Renal cortex interstitium (tissue), 11 donors: ENCODE results near the gene PRIMA1. TPM values are rescaled to one million over a fixed set of nuclear protein-coding genes. Genes with fewer than 3 reads are reported as not detected.

ENCODE experiments used
- DNase-seq, 11 donors: peaks; one replicate each; pipeline ENCODE4 v3.0.0-alpha.2; 2013; ENCODE audit warnings: low read depth in 9 of 11, low spot score in 4 of 11; ENCODE audit errors: extremely low read depth in 1 of 11
- polyA plus RNA-seq, 3 donors: library from polyadenylated mRNA; unstranded; fragments of 120-200 nt; gene quantifications; one replicate each; pipeline ENCODE4 v1.2.1, GENCODE V29; 2013; ENCODE audit not compliant: insufficient read length in 3 of 3

The PRIMA1 gene
- polyA plus RNA-seq, 3 donors = 1.00 to 1.4 (median 1.1) TPM

DNA sequence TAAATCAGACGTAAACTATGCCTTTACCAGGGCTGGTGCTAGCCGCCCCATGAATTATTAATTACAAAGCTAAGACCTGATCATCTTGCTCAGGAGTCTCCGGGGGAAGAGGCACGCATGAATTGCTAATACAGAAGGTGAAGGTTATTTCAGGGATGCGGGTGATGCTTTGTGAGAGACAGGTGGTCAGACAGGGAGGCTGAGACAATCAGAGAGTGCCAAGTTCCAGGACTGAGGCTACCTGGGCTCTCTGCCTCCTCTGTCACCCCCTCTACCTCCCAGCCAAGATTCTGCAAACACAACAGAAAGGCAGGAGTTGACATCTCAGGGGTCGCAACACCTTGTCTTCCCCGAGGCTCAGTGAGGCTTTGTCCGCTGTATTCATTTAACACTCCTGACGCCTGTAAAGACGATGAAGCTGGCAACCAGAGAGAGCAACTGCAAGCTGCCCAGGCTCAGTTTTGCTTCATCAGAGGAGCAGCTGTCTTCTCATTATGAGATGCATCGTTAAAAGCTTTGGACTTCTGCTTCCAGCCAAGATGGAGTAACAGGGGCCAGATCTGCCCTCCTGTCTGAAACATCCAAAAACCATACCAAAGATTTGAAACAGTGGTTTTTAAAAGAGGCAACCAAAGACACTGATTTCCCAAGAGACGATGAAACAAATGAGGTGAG is 46.6 kb downstream of the PRIMA1 start:
- no peak for DNase-seq

DNA sequence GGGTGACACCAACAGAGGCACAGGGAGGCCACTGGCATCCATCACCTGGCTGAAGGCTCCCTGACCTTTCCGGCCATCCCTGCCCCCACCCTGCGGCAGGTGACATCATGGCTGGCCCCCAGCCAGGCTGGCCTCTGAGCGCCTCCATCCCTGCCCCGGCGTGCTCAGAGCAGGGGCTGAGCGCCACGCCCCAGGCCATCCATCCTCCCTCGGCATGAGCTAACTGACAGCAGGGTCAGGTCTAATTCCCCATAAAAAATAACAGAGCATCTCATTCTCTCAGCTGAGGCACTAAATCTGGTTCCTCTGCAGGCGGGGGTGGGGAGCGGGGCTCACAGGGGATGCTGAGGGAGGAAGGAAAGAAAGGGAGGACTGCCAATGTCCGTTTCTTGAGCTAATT is 50.7 kb downstream of the PRIMA1 start:
- DNase-seq = no peak

DNA sequence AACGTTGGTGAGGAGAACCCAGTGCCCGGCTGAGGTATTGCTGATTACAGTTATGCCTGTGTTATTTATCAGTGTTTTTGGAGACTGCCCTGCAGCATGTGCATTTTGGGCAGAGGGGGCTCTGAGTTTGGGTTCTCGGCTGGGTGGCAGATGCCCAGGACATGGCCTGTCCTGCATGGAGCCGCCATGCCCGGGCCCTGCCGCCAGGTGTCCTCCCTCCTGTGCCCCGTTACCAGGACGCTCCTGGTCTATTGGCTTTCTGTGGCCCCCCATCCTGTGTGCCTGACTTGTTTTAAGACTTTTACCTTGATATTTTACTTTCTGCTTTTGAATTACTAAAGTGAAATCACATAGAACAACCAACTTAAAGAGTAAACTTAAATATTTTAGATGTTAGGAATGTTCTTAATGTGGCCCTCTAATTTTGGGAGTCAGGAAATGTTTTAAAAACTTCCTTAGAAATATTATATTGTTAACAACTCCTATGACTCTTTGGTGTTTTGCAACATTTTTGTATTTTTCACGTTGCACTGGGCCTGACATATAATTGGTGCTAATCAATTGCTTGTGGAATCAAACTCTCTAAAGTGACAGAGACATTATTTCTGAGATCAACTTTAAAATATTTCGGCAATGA is 51.8 kb downstream of the PRIMA1 start:
- DNase-seq = no peak

DNA sequence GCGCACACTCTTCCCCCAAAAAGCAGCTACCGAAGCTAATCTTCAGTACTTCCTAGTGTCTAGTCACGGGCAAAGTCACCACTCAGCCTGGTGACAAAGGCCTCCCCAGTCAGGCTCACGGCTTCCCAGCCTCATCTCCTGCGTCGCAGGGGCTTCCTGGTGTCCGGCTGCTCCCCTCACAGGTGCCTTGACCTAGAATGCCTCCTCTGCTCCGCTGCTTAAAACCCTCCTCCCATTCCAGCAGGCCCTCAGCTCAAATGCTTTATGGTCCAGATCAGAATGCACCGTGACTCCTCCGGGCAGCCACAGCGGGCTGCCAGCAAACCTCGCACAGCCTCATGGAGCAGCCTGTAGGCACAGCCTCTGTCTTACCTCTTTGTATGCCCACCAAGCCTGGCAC is 53.1 kb downstream of the PRIMA1 start:
- DNase-seq = peak in 3 of 11 donors; percentile 19 to 42 (median 28)

DNA sequence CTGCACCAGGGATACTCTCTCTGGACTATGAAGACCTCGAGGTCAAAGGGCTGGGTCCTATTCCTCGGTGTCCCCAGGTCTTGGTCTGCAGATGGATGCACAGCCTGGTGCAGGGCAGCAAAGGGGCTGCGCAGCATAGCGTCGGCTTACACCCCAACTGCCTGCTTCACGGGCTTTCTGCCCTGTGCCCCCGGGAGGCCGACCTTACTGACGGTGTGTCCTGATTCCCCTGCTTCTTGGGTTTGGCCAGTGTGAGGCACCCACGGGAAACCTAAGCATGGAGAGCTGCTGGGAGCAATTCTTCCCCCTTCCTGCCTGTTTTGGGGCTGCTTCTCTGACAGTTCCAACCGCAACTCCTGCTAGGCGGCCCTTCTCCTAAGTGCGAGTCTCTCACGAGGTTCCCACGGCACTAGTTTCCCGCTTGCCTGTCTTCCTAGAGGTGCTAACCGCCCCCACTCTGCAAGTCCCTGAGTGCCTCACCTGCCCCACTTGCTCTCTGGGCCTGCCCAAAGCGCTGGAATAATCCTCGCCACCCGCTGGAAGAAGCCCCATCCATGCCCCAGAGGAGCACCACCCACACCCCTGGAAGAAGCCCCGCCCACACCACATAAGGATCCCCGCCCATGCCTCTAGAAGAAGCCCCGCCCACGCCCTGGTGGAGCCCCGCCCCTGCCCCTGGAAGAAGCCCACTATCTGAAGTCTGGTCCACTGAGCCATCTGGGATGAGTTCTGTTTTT is 54.0 kb downstream of the PRIMA1 start:
- DNase-seq = no peak

DNA sequence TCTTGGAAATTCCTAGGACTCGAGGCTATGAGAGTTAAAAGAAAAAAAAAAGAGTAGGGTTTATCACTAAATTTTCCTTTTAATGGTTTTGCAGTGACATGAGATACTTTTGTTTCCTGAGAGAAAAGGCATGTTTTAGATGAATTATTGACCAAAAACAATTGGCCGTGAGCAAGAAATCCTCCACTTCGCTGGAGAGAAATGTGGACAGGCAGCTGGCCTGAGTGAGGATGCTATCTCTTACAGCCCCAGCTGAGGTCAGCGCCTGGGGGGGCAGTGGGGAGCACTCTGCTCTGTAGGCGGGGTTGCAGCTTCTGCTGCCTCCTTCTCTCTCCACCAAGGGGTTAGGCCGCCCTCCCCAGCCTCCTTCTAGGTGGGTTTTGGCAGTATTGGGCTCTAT is 54.7 kb downstream of the PRIMA1 start:
- DNase-seq = no peak

DNA sequence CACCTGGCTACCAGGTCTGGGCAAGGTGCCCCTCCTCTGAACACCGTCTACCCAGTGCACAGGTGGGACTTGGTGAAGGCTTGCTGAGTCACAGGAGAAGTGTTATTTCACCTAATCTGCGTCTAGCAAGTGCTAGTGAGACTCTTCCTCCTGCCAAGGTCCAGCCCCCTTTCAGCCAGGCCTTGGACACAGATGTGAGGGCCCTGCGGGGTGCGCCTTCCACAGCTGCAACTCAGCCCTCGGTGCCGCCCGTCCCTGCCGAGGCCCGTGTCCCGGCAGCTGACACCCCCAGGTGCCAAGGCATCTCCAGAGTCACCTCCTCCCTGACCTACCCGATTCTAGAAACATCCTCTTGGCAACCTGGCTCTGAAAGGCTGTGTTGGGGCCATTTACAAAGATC is 55.1 kb downstream of the PRIMA1 start:
- DNase-seq = no peak

DNA sequence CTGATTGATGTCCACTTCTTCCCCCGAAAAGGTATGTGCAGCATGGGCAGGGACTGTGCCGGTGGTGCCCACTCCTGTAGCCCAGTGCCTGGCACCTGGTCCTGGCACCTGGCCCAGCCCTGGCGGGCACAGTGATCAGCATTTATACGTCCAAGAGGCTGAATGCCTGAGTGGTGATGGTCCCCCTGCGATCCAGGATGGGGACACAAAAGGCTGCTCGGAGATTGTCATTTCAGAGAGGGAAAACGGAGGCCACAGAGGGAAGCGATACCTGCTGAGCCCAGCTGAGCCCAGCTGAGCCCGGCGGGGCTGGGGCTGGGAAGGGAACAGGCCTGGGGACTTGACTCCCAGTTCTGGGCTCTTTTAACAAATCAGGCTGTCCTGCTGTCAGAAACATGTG is 55.8 kb downstream of the PRIMA1 start:
- no peak for DNase-seq

DNA sequence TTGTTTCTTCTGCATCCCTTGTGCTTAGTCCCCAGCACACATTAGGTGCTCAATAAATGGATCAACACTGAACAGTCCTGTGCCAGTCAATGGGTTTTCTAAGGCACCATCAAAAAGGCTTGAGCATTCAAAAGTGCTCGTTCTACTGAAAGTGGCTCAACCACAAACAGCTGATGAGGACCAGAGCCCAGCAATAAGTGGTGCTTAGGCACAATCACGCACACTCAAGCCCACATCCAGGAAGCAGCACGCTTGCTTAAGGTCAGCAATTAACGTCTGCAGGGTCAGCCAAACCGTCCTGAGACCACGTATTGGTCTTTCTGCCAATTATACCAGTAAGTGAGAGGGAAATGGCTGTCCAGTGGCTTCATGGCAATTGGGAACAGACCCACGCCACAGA is 56.5 kb downstream of the PRIMA1 start:
- no peak for DNase-seq

DNA sequence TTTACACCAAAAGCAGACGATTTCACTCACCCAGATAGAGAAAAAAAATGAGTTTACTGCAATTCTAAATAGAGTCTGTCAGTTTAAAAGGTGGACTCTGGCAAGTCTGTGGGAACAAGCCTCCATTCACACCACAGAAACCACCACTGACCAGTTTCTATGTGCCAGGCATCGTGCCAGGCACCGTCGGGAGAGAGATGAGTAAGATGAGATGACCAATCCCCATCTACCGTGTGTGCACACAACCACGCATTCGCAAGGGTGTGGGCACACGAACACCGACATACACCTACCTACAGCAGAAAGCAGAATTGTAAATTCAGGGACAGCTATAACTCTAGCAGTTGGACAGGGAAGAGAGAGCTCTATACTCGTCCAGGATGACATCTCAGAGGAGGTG is 58.3 kb downstream of the PRIMA1 start:
- no peak for DNase-seq

DNA sequence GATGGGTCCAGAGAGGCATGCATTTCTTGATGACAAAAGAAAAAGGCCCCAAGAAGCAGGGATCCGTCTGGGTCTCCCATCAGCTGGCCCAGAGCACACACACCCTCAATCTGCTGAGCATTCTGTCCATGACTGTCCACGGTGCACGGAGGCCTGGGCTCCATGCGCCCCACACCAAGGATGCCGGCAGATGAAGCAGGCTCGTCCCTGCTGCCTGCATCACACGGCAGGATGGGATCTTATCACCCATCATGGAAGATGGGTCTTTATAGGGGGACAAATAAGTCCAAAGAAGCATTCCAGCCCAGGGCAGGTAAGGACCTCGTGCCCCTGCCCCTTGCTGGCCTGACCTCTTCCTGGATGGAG is 59.7 kb downstream of the PRIMA1 start:
- no peak for DNase-seq

DNA sequence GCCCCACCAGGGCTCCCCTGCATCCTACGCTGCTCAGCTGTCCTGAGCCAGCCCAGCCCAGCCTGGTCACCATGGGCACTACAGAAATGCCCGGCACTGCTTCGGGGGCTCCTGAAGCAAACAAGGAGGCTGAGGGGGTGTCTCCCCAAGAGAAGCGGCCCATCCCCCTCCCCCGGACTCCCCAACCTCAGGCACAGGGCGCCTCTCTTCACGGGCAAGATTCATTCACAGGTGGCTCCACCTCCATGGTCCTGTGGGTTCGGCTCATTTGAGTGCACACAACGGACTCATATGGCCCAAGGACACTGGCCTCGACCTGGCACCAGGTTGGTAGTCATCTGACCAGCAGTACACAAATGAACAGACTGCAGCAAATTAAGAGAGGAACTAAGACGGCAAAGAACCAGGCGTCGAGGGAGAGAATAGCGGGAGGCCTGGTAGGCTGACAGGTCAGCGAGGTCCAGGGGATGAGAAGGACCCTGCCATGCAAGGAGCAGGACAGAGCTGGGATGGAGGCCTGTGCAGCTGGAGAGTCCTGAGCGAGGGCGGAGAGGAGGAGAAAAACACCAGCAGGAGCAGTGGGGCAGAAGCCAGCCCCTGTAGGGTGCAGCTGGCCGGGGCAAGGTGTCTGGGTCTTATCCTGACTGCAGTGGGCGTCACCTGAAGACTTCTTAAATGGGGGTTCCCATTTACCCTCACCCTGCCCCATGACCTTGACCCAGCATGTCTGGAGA is 60.2 kb downstream of the PRIMA1 start:
- DNase-seq = no peak

DNA sequence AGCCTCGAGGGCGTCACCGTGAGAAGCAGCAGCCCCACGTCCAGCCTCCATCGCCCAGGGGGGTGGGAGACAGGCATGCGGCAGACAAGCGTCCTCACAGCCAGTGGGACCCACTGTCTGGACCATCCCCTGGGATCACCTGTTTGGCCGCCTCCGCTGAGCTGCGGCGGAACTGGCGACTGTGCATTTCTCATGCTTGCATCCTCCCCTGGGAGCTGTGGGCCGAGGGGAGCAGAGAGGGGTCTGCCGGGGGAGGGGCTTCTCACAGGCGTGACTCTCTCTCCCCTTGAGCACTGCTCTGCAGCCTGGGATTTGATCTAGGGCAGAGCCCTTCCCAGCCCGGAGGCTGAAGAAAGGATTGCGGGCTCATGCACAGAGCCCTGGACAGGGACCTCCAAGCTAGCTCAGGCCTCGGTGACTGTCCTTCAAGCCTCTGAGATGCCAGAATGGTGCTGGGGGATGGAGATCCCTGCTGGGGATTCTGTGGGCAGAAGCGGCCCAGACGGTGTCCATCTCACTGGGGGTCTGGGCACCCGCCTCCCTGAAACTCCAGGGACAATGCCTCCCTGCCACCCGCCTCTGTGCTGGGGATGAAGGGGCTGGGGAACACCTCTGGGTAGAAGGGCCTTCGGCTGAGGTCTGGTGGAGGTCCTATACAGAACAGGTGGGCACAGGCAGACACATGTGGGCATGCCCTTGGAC is 61.1 kb downstream of the PRIMA1 start:
- no peak for DNase-seq

DNA sequence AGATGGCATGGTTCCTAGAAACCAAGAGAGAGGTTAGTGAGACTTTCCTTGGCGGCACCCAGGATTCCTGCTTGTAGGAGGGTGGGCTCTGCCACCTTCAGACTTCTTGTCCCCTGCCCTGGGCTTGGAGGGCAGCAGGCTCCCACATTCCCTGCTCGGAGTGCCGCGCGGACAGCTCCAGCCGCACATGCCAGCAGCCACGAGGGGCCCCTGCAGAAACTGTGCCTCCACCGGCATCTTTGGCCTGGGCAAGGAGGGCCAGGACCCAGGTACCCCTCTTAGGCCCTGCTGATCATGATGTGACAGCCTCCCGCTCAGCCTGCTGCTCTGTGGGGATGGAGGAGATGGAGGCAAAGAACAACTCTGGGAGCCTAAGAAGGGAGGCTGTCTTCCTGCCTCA is 62.3 kb downstream of the PRIMA1 start:
- DNase-seq = no peak

DNA sequence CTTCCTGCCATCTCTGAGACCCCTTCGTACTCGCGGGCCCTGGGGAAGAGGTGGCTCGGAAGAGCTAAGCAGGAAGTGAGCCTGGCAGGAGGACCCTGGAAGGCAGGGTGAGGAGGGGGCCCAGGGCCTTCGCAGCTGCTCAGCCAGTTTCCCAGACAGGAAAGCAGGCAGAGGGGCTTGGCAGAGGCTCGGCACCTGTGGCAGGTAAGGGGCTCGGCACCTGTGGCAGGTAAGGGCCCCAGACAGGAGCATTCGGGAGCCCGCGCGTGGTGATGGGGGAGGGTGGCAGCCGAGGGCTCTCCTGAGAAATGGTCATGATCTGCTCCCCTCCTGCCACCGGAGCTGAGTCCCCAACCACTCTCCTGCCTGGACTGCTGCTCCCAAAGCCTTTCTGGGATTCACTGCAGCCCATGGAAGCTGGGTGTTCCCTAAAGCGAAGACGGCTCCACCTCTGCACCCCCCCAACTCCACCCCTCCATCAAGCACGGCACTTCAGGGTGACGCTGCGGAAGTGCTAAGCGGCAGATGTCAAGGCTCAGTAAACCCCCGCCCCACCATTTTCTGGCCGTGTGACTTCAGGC is 63.2 kb downstream of the PRIMA1 start:
- no peak for DNase-seq

DNA sequence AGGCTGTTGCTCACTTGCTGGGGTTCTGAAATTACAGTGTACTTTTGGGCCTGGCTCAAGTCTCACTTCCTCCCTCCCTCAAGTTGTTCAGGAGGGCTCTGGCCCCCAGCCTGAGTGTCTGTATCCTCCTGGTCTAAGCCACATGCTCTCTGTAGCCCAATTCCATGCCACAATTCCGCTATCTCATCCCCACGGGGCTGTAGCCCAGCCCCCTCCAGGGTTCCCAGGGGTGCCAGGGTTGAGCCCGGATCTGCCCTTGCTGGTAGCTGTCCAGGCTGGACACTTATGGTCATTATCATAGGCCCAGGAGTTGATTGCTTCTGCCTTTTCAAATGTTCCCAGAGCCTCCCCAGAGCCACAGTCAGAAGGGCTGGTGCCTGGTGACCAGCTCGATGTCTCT is 65.3 kb downstream of the PRIMA1 start:
- no peak for DNase-seq

DNA sequence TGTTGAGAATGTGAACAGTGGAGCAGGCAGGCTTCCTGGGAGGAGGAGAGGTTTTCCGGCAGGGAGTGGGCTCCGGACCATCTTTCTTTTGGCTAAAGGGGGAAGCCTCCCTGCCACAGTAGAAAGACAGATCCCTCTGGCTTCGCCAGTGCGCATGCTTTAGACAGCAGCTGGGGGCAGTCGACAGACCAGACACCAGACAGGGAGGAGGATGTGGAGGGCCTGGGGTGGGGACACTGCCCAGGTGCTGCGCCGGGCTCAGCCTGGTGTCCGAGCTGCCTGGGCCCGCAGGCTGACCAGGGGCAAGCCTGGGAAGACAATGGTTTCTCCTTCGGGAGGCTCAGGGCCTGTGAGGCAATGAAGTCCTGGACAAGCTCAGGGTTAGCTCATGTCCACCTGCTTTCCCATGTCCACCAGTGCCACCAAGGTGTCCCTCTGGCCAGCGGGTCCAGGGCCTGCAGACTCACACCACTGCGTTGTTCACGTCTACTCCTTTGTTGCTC is 67.3 kb downstream of the PRIMA1 start:
- no peak for DNase-seq

DNA sequence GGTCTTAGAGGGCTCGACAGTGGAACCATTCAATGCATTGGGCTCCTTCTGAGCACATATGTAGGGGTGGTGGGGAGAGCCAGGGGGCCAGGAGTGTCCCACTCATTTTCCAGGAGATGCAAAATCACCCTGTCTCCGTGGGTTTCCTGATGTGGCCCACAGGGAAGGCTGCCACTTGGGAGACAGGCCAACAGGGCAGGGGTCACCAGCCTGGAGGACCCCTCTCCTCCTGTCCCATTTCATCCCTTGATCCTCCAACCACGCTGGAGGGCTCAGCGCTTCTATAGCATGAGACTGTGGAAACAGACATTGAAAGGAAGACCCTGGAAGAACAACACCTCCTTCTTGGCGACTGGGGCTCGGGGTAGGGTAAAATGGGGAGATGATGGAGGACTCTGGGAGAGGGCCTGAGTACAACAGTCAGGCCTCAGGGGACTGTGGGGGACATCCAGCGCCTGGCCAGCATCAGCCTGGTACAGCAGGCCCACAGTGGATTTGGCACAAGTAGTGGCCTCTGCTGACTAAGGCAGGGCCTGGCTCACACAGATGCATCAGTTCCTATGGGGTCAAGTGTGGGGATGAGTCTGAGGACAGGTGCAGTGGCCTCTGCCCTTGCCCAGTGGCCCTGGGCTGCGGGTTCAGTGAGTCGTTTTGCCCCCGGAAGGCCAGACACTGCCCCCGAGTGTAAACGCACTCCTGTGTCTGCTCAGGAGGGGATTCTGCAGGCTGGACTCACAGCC is 68.0 kb downstream of the PRIMA1 start:
- DNase-seq = no peak
